A549 (cell line): ENCODE results near the gene B3GALT6. TPM values are rescaled to one million over a fixed set of nuclear protein-coding genes. Genes with fewer than 3 reads are reported as not detected.

Experiments
- ATAC-seq, 2 experiments: fragments of 200-7000 bp in 1 of 2; fragments of >200 bp in 1 of 2; cut with Nextera tagmentation in 1 of 2; cut with Tn5 transposase in 1 of 2; 3 replicates each; pipeline versions ENCODE4 v1.8.0 to v1.9.1; 2018 to 2020; ENCODE audit warnings: mild to moderate bottlenecking in 1 of 2, moderate library complexity in 1 of 2
- CTCF ChIA-PET: fragments of 300-600 bp; sonication (Branson Sonifier 250); formaldehyde crosslinking; extraction: SDS; loops from one replicate; lab custom pipeline; 2021; ENCODE audit warnings: antibody characterized with exemption, inconsistent platforms; lab: Yijun Ruan, JAX
- POLR2A ChIA-PET: fragments of 350-600 bp; formaldehyde crosslinking; extraction: SDS; loops from one replicate; lab custom pipeline; 2021; ENCODE audit warnings: antibody characterized with exemption, inconsistent platforms; lab: Yijun Ruan, JAX
- DNase-seq, 2 experiments: peaks; one replicate each; pipeline versions ENCODE4 v3.0.0 to v3.0.0-alpha.2; 2011 to 2016; ENCODE audit warnings: low read depth in 1 of 2, low spot score in 1 of 2
- FAIRE-seq: peaks from 2 replicates; lab custom pipeline; 2011; peaks lifted over from hg19 to GRCh38; lab: Jason Lieb, UNC
- H3K27ac ChIP-seq, 2 experiments: fragments of >200 bp; sonication (Bioruptor Twin); formaldehyde crosslinking; 3 replicates each; pipeline ENCODE4 v1.5.1; 2016 to 2017
- H3K4me1 ChIP-seq: fragments of >200 bp; sonication (Bioruptor Twin); formaldehyde crosslinking; 3 replicates; pipeline ENCODE4 v1.6.1; 2016
- H3K4me2 ChIP-seq: fragments of >200 bp; sonication (Bioruptor Twin); formaldehyde crosslinking; 3 replicates; pipeline ENCODE4 v1.6.1; 2016
- H3K4me3 ChIP-seq: fragments of >200 bp; sonication (Bioruptor Twin); formaldehyde crosslinking; 3 replicates; pipeline ENCODE4 v1.5.1; 2016
- H3K9me3 ChIP-seq: fragments of >200 bp; sonication (Bioruptor Twin); formaldehyde crosslinking; 3 replicates; pipeline ENCODE4 v1.6.1; 2016
- BHLHE40 ChIP-seq: IDR thresholded peaks from 2 replicates; pipeline ENCODE4 v1.6.1; 2012; ENCODE audit warnings: low read depth, low read length, inconsistent platforms
- CEBPB ChIP-seq, 2 experiments: fragments of >200 bp in 1 of 2; sonication (Bioruptor Twin) in 1 of 2; formaldehyde crosslinking in 1 of 2; IDR thresholded peaks; 2 replicates each; pipeline ENCODE4 v1.6.1; 2012 to 2016
- ELK1 ChIP-seq: fragments of 150-350 bp; IDR thresholded peaks from 2 replicates; pipeline ENCODE4 v1.6.1; 2014; ENCODE audit warnings: low read depth, mild to moderate bottlenecking, low read length
- FOSB ChIP-seq: fragments of 250-450 bp; sonication (Bioruptor Pico); IDR thresholded peaks from 2 replicates; pipeline ENCODE4 v1.5.0; 2020; ENCODE audit warnings: mild to moderate bottlenecking, moderate library complexity
- PBX3 ChIP-seq: IDR thresholded peaks from 2 replicates; pipeline ENCODE4 v1.6.1; 2012
- RAD21 ChIP-seq, 2 experiments: fragments of >200 bp in 1 of 2; sonication (Bioruptor Twin) in 1 of 2; formaldehyde crosslinking in 1 of 2; IDR thresholded peaks in 1 of 2; conservative IDR thresholded peaks in 1 of 2; 2 replicates in 1 of 2; 3 replicates in 1 of 2; pipeline ENCODE4 v1.6.1; 2012 to 2018; ENCODE audit warnings: inconsistent platforms in 1 of 2
- RCOR1 ChIP-seq: fragments of 150-350 bp; IDR thresholded peaks from 2 replicates; pipeline ENCODE4 v1.6.1; 2014; ENCODE audit warnings: antibody characterized with exemption, low read length, low read depth
- TFCP2L1 ChIP-seq: fragments of 250-450 bp; sonication (Bioruptor Pico); IDR thresholded peaks from 2 replicates; pipeline ENCODE4 v1.5.0; 2021; ENCODE audit warnings: mild to moderate bottlenecking
- TP53 ChIP-seq: fragments of 250-450 bp; sonication (Bioruptor Pico); IDR thresholded peaks from 2 replicates; pipeline ENCODE4 v1.5.0; 2021; ENCODE audit warnings: mild to moderate bottlenecking, moderate library complexity
- USF2 ChIP-seq: fragments of 450-650 bp; IDR thresholded peaks from 2 replicates; pipeline ENCODE4 v1.6.1; 2014; ENCODE audit warnings: antibody characterized with exemption
- ZC3H11A ChIP-seq: fragments of 450-650 bp; IDR thresholded peaks from 2 replicates; pipeline ENCODE4 v1.6.1; 2014; ENCODE audit warnings: antibody characterized with exemption, mild to moderate bottlenecking
- ZFP36 ChIP-seq: fragments of 450-650 bp; IDR thresholded peaks from 2 replicates; pipeline ENCODE4 v1.6.1; 2014; ENCODE audit warnings: borderline replicate concordance; ENCODE audit not compliant: partially characterized antibody
- ZSCAN20 ChIP-seq: fragments of 250-450 bp; sonication (Bioruptor Pico); IDR thresholded peaks from 2 replicates; pipeline ENCODE4 v1.8.0; 2022; ENCODE audit warnings: mild to moderate bottlenecking, moderate library complexity
- WGBS: methylation state at CpG from one replicate; pipeline ENCODE4 v1.1.6; 2017; ENCODE audit errors: missing lambda C conversion rate; 5-methylcytosine and 5-hydroxymethylcytosine counted together
- polyA plus RNA-seq, 4 experiments: library from polyadenylated mRNA; depleted of rRNA in 3 of 4; stranded (reverse); fragments of >200 nt; fragmentation: RNase III in 1 of 4; extraction: RNeasy Plus Mini Kit Qiagen cat#74134 plus additional on column Dnase treatment in 1 of 4; gene quantifications; 2 replicates in 3 of 4; 3 replicates in 1 of 4; pipeline ENCODE4 v1.2.3, GENCODE V29; 2011 to 2017

Gene B3GALT6
- polyA plus RNA-seq, 2 of the 4 experiments (the other 2 are of a cell fraction) = 12.5 to 12.9 TPM

GRCh38 chr1:1206966-1207531, 25.0 kb upstream of the B3GALT6 start:
- FAIRE-seq (no peak), DNase-seq (no peak), ATAC-seq (no peak)
- CTCF ChIA-PET = interaction anchor here (0.7 to 3.0 kb wide), 2 partner anchors 20 to 85 kb away, joined by 3 to 12 read pairs; no protein-coding TSS in a partner anchor
- POLR2A ChIA-PET = no interaction called here
- no peak overlapping the region for H3K4me2 ChIP-seq
- 57% methylated on average over 6 of the region's 19 CpGs for WGBS
- 0 out of 3 replicates have a peak, but pooled peaks cover 3% of the 10 kb centered on the region for H3K4me1 ChIP-seq
- H3K9me3 ChIP-seq = no peaks in the 10 kb centered on the region
- no peak for TF ChIP-seq RAD21 (conservative IDR thresholded peaks at IDR 0.05 in 1 of 2, IDR thresholded peaks at IDR 0.05 in 1 of 2)
- peak; percentile 78 for TF ChIP-seq ZFP36
- TF ChIP-seq TP53 (CRISPR knock-in tag) = no peak
- H3K27ac ChIP-seq = no peak overlapping the region
- no peak overlapping the region for H3K4me3 ChIP-seq

GRCh38 chr1:1207571-1207892, 24.5 kb upstream of the B3GALT6 start:
- TF ChIP-seq USF2 (no peak), ELK1 (no peak), TFCP2L1 (CRISPR knock-in tag) (no peak), FOSB (CRISPR knock-in tag) (no peak), PBX3 (no peak)
- no peak for DNase-seq
- no peak for FAIRE-seq
- 57% methylated on average over 5 of the region's 11 CpGs for WGBS
- POLR2A ChIA-PET = no interaction called here
- Histone ChIP-seq H3K4me1 (0 out of 3 replicates have a peak, but pooled peaks cover 3% of the 10 kb centered on the region), H3K4me3 (no peak overlapping the region), H3K9me3 (no peaks in the 10 kb centered on the region), H3K4me2 (no peak overlapping the region; the same call in 2 of the 3 replicates), H3K27ac (no peak overlapping the region)
- no peak for ATAC-seq
- CTCF ChIA-PET = interaction anchor here (0.6 to 3.0 kb wide), 3 partner anchors 19 to 136 kb away, joined by 3 to 12 read pairs (median 3); no protein-coding TSS in a partner anchor

- WGBS = 99% methylated on average over 6 of the region's 38 CpGs
- Histone ChIP-seq H3K4me2 (no peak overlapping the region; the same call in 2 of the 3 replicates), H3K4me3 (no peak overlapping the region), H3K27ac (peak overlapping the region in 1 of 2 experiments; percentile 70; a peak in 3 of 6 replicates), H3K9me3 (no peaks in the 10 kb centered on the region), H3K4me1 (0 out of 3 replicates have a peak, but pooled peaks cover 3% of the 10 kb centered on the region)
- FAIRE-seq (no peak), DNase-seq (no peak), ATAC-seq (no peak)
- POLR2A ChIA-PET = no interaction called here
- TF ChIP-seq CEBPB (IDR thresholded peaks at IDR 0.05) (no peak), ZC3H11A (no peak), BHLHE40 (no peak), RCOR1 (no peak)
- CTCF ChIA-PET = interaction anchor here (0.7 to 3.0 kb wide), 3 partner anchors 10 to 87 kb away, joined by 3 to 12 read pairs (median 5); no protein-coding TSS in a partner anchor
Observed at GRCh38 chr1:1208713-1209433, 23.2 kb upstream of the B3GALT6 start.

GRCh38 chr1:1210726-1211540, 21.1 kb upstream of the B3GALT6 start:
- 0 out of 3 replicates have a peak, but pooled peaks cover 3% of the 10 kb centered on the region for H3K4me1 ChIP-seq
- no peaks in the 10 kb centered on the region for H3K9me3 ChIP-seq
- no peak overlapping the region for H3K4me3 ChIP-seq
- FAIRE-seq (no peak), DNase-seq (no peak), ATAC-seq (no peak)
- H3K4me2 ChIP-seq = no peak overlapping the region
- H3K27ac ChIP-seq = no peak overlapping the region
- no CpG with 5 or more reads among the region's 31 CpGs for WGBS
- CTCF ChIA-PET = interaction anchor here (1.1 to 1.4 kb wide), 2 partner anchors 11 to 88 kb away, joined by 3 read pairs; no protein-coding TSS in a partner anchor
- POLR2A ChIA-PET = no interaction called here
- TF ChIP-seq ZSCAN20 (CRISPR knock-in tag) = no peak
- TF ChIP-seq, all 56 proteins: peak for 0
